Right atrium auricular region (tissue), 2 donors: ENCODE measurements around the gene PDE5A. TPM values are rescaled to one million over a fixed set of nuclear protein-coding genes. Genes with fewer than 3 reads are reported as not detected.

Experiments
- DNase-seq: peaks from one replicate; pipeline ENCODE4 v3.0.0-alpha.2; 2019; ENCODE audit warnings: low spot score
- H3K27ac ChIP-seq, 2 donors: fragments of 200-600 bp; sonication (generic); 1 replicate in 1 of 2; 2 replicates in 1 of 2; pipeline ENCODE4 v1.5.1; 2016 to 2019
- H3K27me3 ChIP-seq, 2 donors: fragments of 200-600 bp; sonication (generic); one replicate each; pipeline versions ENCODE4 v1.5.1 to v1.6.0; 2017 to 2019
- H3K36me3 ChIP-seq: fragments of 200-600 bp; sonication (generic); one replicate; pipeline ENCODE4 v1.5.1; 2016
- H3K4me1 ChIP-seq, 2 donors: fragments of 200-600 bp; sonication (generic); one replicate each; pipeline versions ENCODE4 v1.5.1 to v1.6.0; 2017 to 2019
- H3K4me3 ChIP-seq, 2 donors: fragments of 200-600 bp; sonication (generic); 1 replicate in 1 of 2; 2 replicates in 1 of 2; pipeline ENCODE4 v1.5.1; 2017 to 2019; ENCODE audit warnings: mild to moderate bottlenecking in 1 of 2, moderate library complexity in 1 of 2
- H3K9me3 ChIP-seq, 2 donors: fragments of 200-600 bp; sonication (generic); one replicate each; pipeline ENCODE4 v1.5.1; 2019
- total RNA-seq, 2 donors: library from RNA; depleted of rRNA; stranded (reverse); fragments of >200 nt; gene quantifications; one replicate each; pipeline ENCODE4 v1.1.0, GENCODE V29; 2016
- TF ChIP-seq, protein P1 (sequence below), 2 donors: fragments of 200-600 bp; sonication (generic); IDR thresholded peaks; one replicate each; pipeline ENCODE4 v1.5.1; 2019; ENCODE audit warnings: antibody characterized with exemption in 2 of 2

The PDE5A gene
- total RNA-seq, 2 donors from 2014 or later: 5.8 to 14.7 TPM

- H3K27ac ChIP-seq: no peak overlapping the region
- H3K4me1 ChIP-seq: no peaks in the 10 kb centered on the region
- DNase-seq: no peak
- H3K27me3 ChIP-seq: no peaks in the 10 kb centered on the region
- no peak overlapping the region for H3K4me3 ChIP-seq
- TF ChIP-seq, protein P1, sequence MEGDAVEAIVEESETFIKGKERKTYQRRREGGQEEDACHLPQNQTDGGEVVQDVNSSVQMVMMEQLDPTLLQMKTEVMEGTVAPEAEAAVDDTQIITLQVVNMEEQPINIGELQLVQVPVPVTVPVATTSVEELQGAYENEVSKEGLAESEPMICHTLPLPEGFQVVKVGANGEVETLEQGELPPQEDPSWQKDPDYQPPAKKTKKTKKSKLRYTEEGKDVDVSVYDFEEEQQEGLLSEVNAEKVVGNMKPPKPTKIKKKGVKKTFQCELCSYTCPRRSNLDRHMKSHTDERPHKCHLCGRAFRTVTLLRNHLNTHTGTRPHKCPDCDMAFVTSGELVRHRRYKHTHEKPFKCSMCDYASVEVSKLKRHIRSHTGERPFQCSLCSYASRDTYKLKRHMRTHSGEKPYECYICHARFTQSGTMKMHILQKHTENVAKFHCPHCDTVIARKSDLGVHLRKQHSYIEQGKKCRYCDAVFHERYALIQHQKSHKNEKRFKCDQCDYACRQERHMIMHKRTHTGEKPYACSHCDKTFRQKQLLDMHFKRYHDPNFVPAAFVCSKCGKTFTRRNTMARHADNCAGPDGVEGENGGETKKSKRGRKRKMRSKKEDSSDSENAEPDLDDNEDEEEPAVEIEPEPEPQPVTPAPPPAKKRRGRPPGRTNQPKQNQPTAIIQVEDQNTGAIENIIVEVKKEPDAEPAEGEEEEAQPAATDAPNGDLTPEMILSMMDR (IDR thresholded peaks at IDR 0.05): no peak
- no peaks in the 10 kb centered on the region for H3K9me3 ChIP-seq
- peaks cover 14% of the 10 kb centered on the region for H3K36me3 ChIP-seq
These were observed 120.3 kb downstream of the PDE5A start for GRCh38 chr4:119508281-119508680.

DNA sequence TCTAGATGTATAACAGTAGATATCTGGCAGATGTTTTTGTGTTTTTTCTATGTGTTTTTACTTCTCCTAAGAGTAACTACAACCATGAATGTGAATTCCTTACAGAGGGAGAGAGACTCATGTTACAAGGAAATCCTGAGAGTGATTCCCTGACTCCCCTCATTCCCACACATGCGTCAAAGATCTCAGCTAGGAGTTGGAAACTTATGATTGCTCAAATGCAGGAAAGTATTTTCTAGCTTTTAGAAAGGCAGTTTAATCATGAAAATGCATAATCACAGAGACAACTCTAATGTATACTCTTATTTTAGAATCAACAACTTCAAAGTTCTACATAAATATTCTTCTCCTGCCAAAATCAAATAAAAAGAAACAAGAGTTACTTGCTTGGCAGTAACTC is 121.8 kb downstream of the PDE5A start:
- H3K4me1 ChIP-seq: no peaks in the 10 kb centered on the region

DNA sequence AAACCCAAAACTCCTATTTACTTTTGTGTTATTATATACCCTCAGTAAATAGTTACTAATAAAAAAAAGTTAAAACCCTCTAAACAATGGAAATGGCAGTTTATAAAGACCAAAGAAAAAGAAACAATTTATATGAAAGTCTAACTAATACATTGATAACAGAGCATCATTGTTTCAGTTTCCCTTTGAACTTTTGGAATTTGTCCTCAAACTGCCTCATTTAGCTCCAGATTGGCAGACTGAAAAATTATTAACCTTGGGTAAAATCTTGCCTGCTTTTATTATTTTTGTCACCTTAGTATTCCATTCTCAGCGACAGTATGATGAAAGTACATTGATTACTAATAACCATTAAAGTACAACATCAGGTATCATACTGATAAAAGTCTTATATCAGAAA is 124.0 kb downstream of the PDE5A start:
- H3K27me3 ChIP-seq: no peaks in the 10 kb centered on the region
- peaks cover 33% of the 10 kb centered on the region for H3K36me3 ChIP-seq
- no peak overlapping the region for H3K27ac ChIP-seq
- no peaks in the 10 kb centered on the region for H3K9me3 ChIP-seq
- no peaks in the 10 kb centered on the region for H3K4me1 ChIP-seq
- no peak overlapping the region for H3K4me3 ChIP-seq
- no peak for DNase-seq
- TF ChIP-seq, protein P1 (IDR thresholded peaks at IDR 0.05): no peak

More for the DNA sequence above, 121.8 kb downstream of the PDE5A start:
- Histone ChIP-seq H3K9me3 (no peaks in the 10 kb centered on the region), H3K27ac (no peak overlapping the region), H3K4me3 (no peak overlapping the region), H3K27me3 (no peaks in the 10 kb centered on the region), H3K36me3 (peaks cover 14% of the 10 kb centered on the region)
- TF ChIP-seq, protein P1 (IDR thresholded peaks at IDR 0.05): no peak
- no peak for DNase-seq

DNA sequence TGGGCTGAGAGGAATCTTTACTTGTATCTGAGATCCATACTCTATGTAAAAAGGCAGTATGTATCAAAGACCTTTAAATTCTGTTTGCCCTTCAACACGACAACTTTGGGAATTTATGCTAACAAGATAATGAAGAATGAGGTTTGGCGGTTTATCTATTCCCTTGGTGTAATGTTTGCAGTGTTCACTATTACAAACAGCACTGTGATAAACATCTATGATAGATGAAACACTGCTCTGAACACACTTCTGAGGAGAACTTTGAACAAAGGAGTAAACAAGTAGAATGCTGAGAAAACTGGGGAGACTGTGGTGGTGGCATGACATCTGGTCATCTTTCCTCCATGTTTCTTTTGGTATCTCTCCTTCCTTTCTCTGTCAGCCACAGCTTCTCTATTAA is 126.9 kb downstream of the PDE5A start:
- Histone ChIP-seq H3K27me3 (no peaks in the 10 kb centered on the region), H3K36me3 (peaks cover 51% of the 10 kb centered on the region), H3K9me3 (no peaks in the 10 kb centered on the region), H3K4me3 (no peak overlapping the region), H3K4me1 (no peaks in the 10 kb centered on the region), H3K27ac (no peak overlapping the region)
- TF ChIP-seq, protein P1 (IDR thresholded peaks at IDR 0.05): no peak
- DNase-seq: no peak

- TF ChIP-seq, protein P1 (IDR thresholded peaks at IDR 0.05): no peak
- Histone ChIP-seq H3K9me3 (no peaks in the 10 kb centered on the region), H3K27me3 (no peaks in the 10 kb centered on the region), H3K27ac (no peak overlapping the region), H3K4me1 (no peaks in the 10 kb centered on the region), H3K4me3 (no peak overlapping the region), H3K36me3 (peaks cover 54% of the 10 kb centered on the region)
- DNase-seq: no peak
These were observed 130.1 kb downstream of the PDE5A start for GRCh38 chr4:119498527-119498926.

DNA sequence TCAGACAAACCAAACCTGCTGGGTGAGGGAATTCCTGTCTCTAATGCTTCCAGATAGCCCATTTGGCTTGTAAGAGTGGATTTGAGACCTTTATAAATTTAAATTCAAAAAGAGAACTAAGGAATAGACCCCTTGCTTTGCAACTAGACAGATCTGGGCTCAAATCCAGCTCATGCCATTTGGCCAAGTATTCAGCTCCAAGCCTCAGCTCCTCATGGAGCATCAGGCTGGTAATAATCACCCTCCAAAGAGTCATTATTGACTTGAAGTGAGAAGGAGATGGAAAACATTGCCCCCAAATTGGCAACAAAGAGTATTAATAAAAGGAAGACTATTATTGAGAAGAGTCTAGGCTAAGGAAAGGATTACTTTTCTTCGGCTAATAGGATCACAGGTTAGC is 134.7 kb downstream of the PDE5A start:
- no peak for DNase-seq
- TF ChIP-seq, protein P1 (IDR thresholded peaks at IDR 0.05): no peak
- H3K4me1 ChIP-seq: no peaks in the 10 kb centered on the region
- peaks cover 31% of the 10 kb centered on the region for H3K36me3 ChIP-seq
- no peak overlapping the region for H3K4me3 ChIP-seq
- H3K27ac ChIP-seq: no peak overlapping the region
- no peaks in the 10 kb centered on the region for H3K27me3 ChIP-seq
- no peaks in the 10 kb centered on the region for H3K9me3 ChIP-seq
